A549 treated with ZK216348 at 1 μM for 4 hours (cell line): ENCODE results near the gene GIMAP4. TPM values are rescaled to one million over a fixed set of nuclear protein-coding genes. Genes with fewer than 3 reads are reported as not detected.

Experiments
- total RNA-seq: library from RNA; stranded (reverse); fragments of 200-300 nt; extraction: Qiagen RNA extraction; gene quantifications from 5 replicates; pipeline ENCODE4 v1.2.3, GENCODE V29; 2022; ENCODE audit warnings: low read depth

Gene GIMAP4
- not detected in 5 replicates for total RNA-seq

DNA sequence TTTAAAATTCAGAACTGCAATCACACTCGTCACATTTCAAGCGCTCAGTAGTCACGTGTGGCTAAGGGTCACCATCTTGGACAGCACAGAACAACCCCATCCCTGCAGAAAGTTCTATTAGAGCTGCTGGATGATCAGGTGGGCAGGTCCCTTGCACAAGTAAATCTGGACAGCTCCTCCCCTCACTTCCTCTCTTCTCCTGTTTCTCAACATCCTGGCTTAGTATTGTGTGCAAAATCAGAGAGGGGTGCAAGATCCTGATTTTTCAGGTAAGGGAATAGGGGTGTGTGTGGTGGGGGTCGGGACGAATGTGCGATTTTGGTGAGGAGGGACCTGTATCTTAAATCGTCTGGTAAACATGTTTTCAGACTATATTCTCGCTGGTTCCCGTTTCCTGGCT lies at the start of gene GIMAP4:
Gene GIMAP4, plus strand, starts transcription at position 222 of the 400 bp plus-strand sequence. CDS start 2,512 bp downstream, outside the sequence.

Other genes with a start within 250 kb of the GIMAP4 start
- 0.09 to 0.17 TPM (median 0.14 TPM) in 4 of 5 replicates, not detected in the other for gene LRRC61, start 244.0 kb upstream of the GIMAP4 start, total RNA-seq
- gene ACTR3C, start 243.8 kb upstream of the GIMAP4 start, total RNA-seq: not detected in 5 replicates
- gene RARRES2, start 225.8 kb upstream of the GIMAP4 start, total RNA-seq: not detected in 5 replicates
- 54.3 to 95.6 TPM (median 92.8 TPM) in 5 replicates for gene REPIN1, start 198.6 kb upstream of the GIMAP4 start, total RNA-seq
- gene ZNF775, start 188.1 kb upstream of the GIMAP4 start, total RNA-seq: 3.9 to 8.4 TPM (median 7.0 TPM) in 5 replicates
- gene GIMAP8, start 116.8 kb upstream of the GIMAP4 start, total RNA-seq: 0.06 TPM in 1 of 5 replicates, not detected in the others
- not detected in 5 replicates for gene GIMAP7, start 52.5 kb upstream of the GIMAP4 start, total RNA-seq
- not detected in 5 replicates for gene GIMAP6, start 65.0 kb downstream of the GIMAP4 start, total RNA-seq
- not detected in 5 replicates for gene GIMAP2, start 118.3 kb downstream of the GIMAP4 start, total RNA-seq
- gene GIMAP1, start 149.2 kb downstream of the GIMAP4 start, total RNA-seq: not detected in 5 replicates
- gene GIMAP5, start 170.0 kb downstream of the GIMAP4 start, total RNA-seq: 0.24 TPM in 1 of 5 replicates, not detected in the others
- not detected in 5 replicates for gene TMEM176B, start 233.0 kb downstream of the GIMAP4 start, total RNA-seq
- gene TMEM176A, start 233.4 kb downstream of the GIMAP4 start, total RNA-seq: not detected in 5 replicates